Pancreas (tissue), 10 donors: ENCODE data around the gene CAMK4. TPM values are rescaled to one million over a fixed set of nuclear protein-coding genes. Genes with fewer than 3 reads are reported as not detected.
"Not testable (repeated sequence)": the region's sequence is repeated elsewhere in the genome, so short reads cannot be mapped to it uniquely, and the experiment has no call there.

ENCODE experiments used
- ATAC-seq, 4 donors: fragments of 200-7000 bp; cut with Tn5 transposase; one replicate each; pipeline versions ENCODE4 v1.8.0 to v1.9.1; 2020; ENCODE audit warnings: mild to moderate bottlenecking in 4 of 4, moderate library complexity in 4 of 4
- DNase-seq, 6 donors: peaks; one replicate each; pipeline ENCODE4 v3.0.0-alpha.2; 2020
- FAIRE-seq: peaks from 2 replicates; lab custom pipeline; 2012; peaks lifted over from hg19 to GRCh38; lab: Jason Lieb, UNC
- H3K27ac ChIP-seq, 4 donors: fragments of 200-600 bp; sonication (generic); 1 replicate in 3 of 4; 2 replicates in 1 of 4; pipeline versions ENCODE4 v1.5.0 to v1.8.0; 2020
- H3K27me3 ChIP-seq, 4 donors: fragments of 200-600 bp; one replicate each; pipeline ENCODE4 v1.8.0; 2021
- H3K36me3 ChIP-seq, 3 donors: fragments of 200-600 bp; sonication (generic) in 1 of 3; one replicate each; pipeline versions ENCODE4 v1.5.0 to v1.8.0; 2020 to 2021
- H3K4me1 ChIP-seq, 3 donors: fragments of 200-600 bp; one replicate each; pipeline ENCODE4 v1.8.0; 2021
- H3K4me3 ChIP-seq, 4 donors: fragments of 200-600 bp; sonication (generic) in 2 of 4; one replicate each; pipeline versions ENCODE4 v1.5.0 to v1.8.0; 2020 to 2021
- H3K9me3 ChIP-seq, 4 donors: fragments of 200-600 bp; one replicate each; pipeline ENCODE4 v1.8.0; 2021
- WGBS, 2 donors: extraction: QIAGEN DNeasy Blood & Tissue Kit; methylation state at CpG; one replicate each; pipeline ENCODE4 v1.1.7; 2013; 5-methylcytosine and 5-hydroxymethylcytosine counted together
- intact Hi-C, 3 donors: fragments of 100-400 bp; cut with DNase I; formaldehyde crosslinking; loops; one replicate each; pipeline versions ENCODE4 v1.11.1 to v1.14.2; 2022
- polyA plus RNA-seq, 2 donors: library from polyadenylated mRNA; stranded (reverse); fragments of 200-250 nt; gene quantifications; one replicate each; pipeline ENCODE4 v1.2.3, GENCODE V29; 2013
- total RNA-seq, 6 donors: library from RNA; stranded (reverse); fragmentation: NEBNext Ultra II Directional in 4 of 6; extraction: Animal tissue kit (Norgen Biotek cat#: 25700) in 4 of 6; gene quantifications; one replicate each; pipeline versions ENCODE4 v1.2.1 to v1.2.4, GENCODE V29; 2021 to 2023
- TF ChIP-seq, protein P1 (sequence below), 4 donors: fragments of 200-600 bp; sonication (generic) in 3 of 4; IDR thresholded peaks; one replicate each; pipeline versions ENCODE4 v1.5.0 to v1.8.0; 2021; ENCODE audit warnings: antibody characterized with exemption in 4 of 4
- donor health status: healthy with polysubstance abuse.
- donor health status: DM: no; HTN: no; CAD: no; lungs with moderate emphysema.
- donor health status: DM: no; HTN: no; CAD: no.
- donor health status: control.
- donor health status: control.
- donor health status: Bipolar disorder and iron deficiency.
- donor health status: DM: yes; HTN: yes; CAD: no.
- donor health status: DM: no; HTN: no; CAD: no.
- donor health status: DM: no; HTN: no; CAD: no.
- donor health status: DM: yes; HTN: yes; CAD: no.

The CAMK4 gene
- total and polyA plus RNA-seq, 8 donors: 0.04 to 1.3 (median 0.34) TPM

DNA sequence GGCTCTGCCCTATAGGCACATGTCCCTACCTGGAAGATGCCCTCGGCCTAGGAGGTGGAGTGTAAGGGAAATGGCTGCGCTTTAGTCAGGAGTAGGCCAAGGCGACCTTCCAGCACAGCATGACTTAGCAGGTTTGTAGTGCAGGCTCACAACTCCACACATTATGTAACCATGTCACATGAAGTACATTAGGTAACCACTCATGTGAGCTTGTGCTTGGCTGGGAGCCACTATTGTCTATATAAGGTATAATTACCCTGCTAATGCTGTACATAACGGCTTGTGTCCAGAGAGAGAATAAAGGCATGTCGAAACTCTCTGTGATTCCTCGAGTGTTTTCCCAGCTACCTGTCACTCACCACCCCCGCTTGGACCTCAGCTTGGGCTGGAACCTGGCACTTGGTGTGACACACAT is 74.9 kb downstream of the CAMK4 start:
- DNase-seq (no peak), FAIRE-seq (no peak), ATAC-seq (no peak)
- Histone ChIP-seq H3K9me3 (no peaks in the 10 kb centered on the region), H3K4me1 (no peaks in the 10 kb centered on the region), H3K4me3 (no peak overlapping the region), H3K27ac (no peak overlapping the region), H3K36me3 (no peaks in the 10 kb centered on the region), H3K27me3 (no peaks in the 10 kb centered on the region)
- intact Hi-C loops: no loop called here
- 82% methylated on average over 7 of the region's 7 CpGs for WGBS, 2 donors
- TF ChIP-seq, protein P1, sequence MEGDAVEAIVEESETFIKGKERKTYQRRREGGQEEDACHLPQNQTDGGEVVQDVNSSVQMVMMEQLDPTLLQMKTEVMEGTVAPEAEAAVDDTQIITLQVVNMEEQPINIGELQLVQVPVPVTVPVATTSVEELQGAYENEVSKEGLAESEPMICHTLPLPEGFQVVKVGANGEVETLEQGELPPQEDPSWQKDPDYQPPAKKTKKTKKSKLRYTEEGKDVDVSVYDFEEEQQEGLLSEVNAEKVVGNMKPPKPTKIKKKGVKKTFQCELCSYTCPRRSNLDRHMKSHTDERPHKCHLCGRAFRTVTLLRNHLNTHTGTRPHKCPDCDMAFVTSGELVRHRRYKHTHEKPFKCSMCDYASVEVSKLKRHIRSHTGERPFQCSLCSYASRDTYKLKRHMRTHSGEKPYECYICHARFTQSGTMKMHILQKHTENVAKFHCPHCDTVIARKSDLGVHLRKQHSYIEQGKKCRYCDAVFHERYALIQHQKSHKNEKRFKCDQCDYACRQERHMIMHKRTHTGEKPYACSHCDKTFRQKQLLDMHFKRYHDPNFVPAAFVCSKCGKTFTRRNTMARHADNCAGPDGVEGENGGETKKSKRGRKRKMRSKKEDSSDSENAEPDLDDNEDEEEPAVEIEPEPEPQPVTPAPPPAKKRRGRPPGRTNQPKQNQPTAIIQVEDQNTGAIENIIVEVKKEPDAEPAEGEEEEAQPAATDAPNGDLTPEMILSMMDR (IDR thresholded peaks at IDR 0.05): no peak

DNA sequence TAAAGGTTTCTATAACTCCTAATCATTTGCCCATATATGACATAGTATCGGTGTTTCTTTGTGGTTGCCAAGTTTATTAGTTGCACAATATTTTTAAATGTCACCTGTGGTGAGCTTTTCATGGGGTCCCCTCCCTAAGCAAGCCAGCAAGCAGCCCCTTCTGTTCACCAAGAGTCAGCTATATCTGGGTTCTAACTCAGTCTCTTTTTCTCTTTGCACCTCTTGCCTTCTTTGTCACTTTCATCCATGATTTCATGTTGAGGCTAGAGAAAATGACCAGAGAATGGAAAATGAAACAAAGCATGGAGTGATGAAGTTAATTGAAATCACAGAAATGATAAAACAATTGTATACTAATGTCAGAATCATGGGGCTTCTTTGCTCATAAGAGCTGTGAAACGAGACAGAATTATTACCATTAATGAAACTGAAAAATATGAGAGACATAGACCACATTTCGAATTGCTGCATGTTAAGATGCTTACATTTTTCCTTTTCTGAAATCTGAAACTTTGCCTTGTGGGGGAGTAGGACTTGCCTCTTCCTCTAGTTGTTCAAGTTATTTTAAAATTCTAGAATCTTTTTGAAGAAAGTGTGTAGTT is 75.7 kb downstream of the CAMK4 start:
- no peaks in the 10 kb centered on the region for H3K36me3 ChIP-seq
- TF ChIP-seq, protein P1 (IDR thresholded peaks at IDR 0.05): no peak
- no peaks in the 10 kb centered on the region for H3K27me3 ChIP-seq
- H3K4me3 ChIP-seq: no peak overlapping the region
- no peak overlapping the region for H3K27ac ChIP-seq
- intact Hi-C loops: no loop called here
- WGBS, 2 donors: 61 to 71% methylated on average over 3 of the region's 3 CpGs
- no peak for ATAC-seq
- no peaks in the 10 kb centered on the region for H3K4me1 ChIP-seq
- no peaks in the 10 kb centered on the region for H3K9me3 ChIP-seq
- FAIRE-seq: no peak
- DNase-seq: no peak

DNA sequence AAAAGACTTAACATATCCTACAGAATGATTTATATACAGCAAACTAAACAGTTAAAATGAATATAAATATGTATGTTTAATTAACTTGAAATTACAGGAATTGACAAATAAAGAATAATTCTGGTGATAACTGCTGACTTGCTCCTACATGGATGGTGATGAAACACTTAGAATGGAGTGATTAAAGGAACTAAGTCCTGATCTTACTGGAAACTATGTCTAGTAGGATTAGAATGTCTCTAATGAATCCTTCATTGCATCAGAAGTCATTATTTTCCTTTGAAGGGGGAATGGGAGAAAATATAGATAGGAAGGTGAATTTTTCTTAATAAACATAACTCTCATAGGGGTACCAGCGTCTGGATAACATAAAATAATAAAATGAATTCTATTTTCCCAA is 77.1 kb downstream of the CAMK4 start:
- Histone ChIP-seq H3K27me3 (no peaks in the 10 kb centered on the region), H3K9me3 (no peaks in the 10 kb centered on the region), H3K4me3 (no peak overlapping the region), H3K36me3 (no peaks in the 10 kb centered on the region), H3K4me1 (no peaks in the 10 kb centered on the region), H3K27ac (no peak overlapping the region)
- ATAC-seq (no peak), FAIRE-seq (no peak), DNase-seq (no peak)
- WGBS, 2 donors: 36 to 57% methylated on average over 1 of the region's 1 CpG
- intact Hi-C loops: no loop called here
- TF ChIP-seq, protein P1 (IDR thresholded peaks at IDR 0.05): no peak

DNA sequence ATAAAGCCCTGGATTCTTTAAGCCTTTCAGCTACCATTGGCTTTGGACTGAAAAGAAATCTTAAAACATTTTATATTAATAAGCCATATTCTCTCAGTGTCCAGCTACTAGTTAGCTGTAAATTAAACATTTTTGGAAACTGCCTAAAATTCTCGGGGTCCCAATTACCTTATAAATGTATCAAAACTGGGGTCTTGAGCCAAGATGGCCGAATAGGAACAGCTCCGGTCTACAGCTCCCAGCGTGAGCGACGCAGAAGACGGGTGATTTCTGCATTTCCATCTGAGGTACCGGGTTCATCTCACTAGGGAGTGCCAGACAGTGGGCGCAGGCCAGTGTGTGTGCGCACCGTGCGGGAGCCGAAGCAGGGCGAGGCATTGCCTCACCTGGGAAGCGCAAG is 77.9 kb downstream of the CAMK4 start:
- ATAC-seq, H3K36me3 ChIP-seq, H3K4me3 ChIP-seq, FAIRE-seq, DNase-seq, H3K27ac ChIP-seq, H3K4me1 ChIP-seq, H3K27me3 ChIP-seq, intact Hi-C loops, H3K9me3 ChIP-seq: not testable (repeated sequence)
- WGBS, 2 donors: 82 to 89% methylated on average over 12 to 15 of the region's 15 CpGs

DNA sequence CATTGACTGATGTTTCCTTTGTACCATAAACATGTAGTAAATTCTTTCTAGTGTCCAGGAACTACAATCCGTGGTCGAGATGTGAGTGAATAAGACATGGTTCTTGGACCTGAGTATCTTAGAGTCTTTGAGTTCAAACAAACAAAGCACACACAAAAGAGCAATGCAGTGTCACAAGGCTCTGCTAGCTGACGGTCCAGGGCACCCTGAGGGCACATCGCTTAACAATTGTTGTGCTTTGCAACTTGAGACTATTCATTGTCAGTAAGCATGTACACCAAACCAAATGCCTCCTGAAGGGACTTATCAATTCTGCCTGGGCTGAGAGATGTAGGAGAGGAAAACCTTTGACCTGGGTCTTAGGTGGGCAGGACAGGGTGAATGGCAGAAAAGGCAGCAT is 84.8 kb downstream of the CAMK4 start:
- DNase-seq (no peak), FAIRE-seq (no peak), ATAC-seq (no peak)
- no peaks in the 10 kb centered on the region for H3K36me3 ChIP-seq
- 35 to 39% methylated on average over 4 of the region's 4 CpGs for WGBS, 2 donors
- H3K27ac ChIP-seq: no peak overlapping the region
- intact Hi-C loops: no loop called here
- H3K4me3 ChIP-seq: no peak overlapping the region
- H3K27me3 ChIP-seq: no peaks in the 10 kb centered on the region
- H3K4me1 ChIP-seq: no peaks in the 10 kb centered on the region
- no peaks in the 10 kb centered on the region for H3K9me3 ChIP-seq
- TF ChIP-seq, protein P1 (IDR thresholded peaks at IDR 0.05): no peak
